HCT116 (cell line): ENCODE measurements around the gene FRAS1. TPM values are rescaled to one million over a fixed set of nuclear protein-coding genes. Genes with fewer than 3 reads are reported as not detected.

Experiments used
- ATAC-seq: fragments of 200-7000 bp; cut with Tn5 transposase; 2 replicates; pipeline ENCODE4 v1.9.1; 2020; ENCODE audit warnings: mild to moderate bottlenecking, moderate library complexity
- BruUV-seq: library from RNA; stranded (reverse); fragments of 400-500 nt; replicated peaks from 2 replicates; lab custom pipeline; 2021; lab: Mats Ljungman, UMichigan
- CTCF ChIA-PET: fragments of 300-600 bp; sonication (Branson Sonifier 250); formaldehyde crosslinking; loops from one replicate; lab custom pipeline; 2021; ENCODE audit warnings: antibody characterized with exemption; lab: Charles Lee
- POLR2A ChIA-PET: fragments of 300-600, 350-600 bp; sonication (Branson Sonifier 250); formaldehyde crosslinking; loops from one replicate; lab custom pipeline; 2021; ENCODE audit warnings: antibody characterized with exemption; lab: Charles Lee
- RAD21 ChIA-PET, 2 experiments: fragments of 300-600 bp; sonication (Branson Sonifier 250); formaldehyde crosslinking; loops; one replicate each; lab custom pipeline; 2023; ENCODE audit warnings: low total read pairs in 2 of 2; ENCODE audit not compliant: uncharacterized antibody in 2 of 2, unreplicated experiment in 2 of 2, low non-redundant PET in 1 of 2; lab: Charles Lee
- DNase-seq: peaks from one replicate; pipeline ENCODE4 v3.0.0-alpha.2; 2010; ENCODE audit warnings: low read depth, low spot score
- H2AFZ ChIP-seq: fragments of 200-600 bp; shearing (Covaris generic), sonication (generic); 2 replicates; pipeline ENCODE4 v1.6.1; 2017; ENCODE audit warnings: low read depth, mixed run types, mixed read lengths, antibody characterized with exemption, low read length; ENCODE audit not compliant: poor library complexity, severe bottlenecking
- H3K27ac ChIP-seq: 2 replicates; pipeline ENCODE4 v1.5.1; 2012; ENCODE audit warnings: low read depth, low read length
- H3K27me3 ChIP-seq: fragments of 200-600 bp; sonication (generic); 2 replicates; pipeline ENCODE4 v1.6.1; 2016; ENCODE audit warnings: mixed run types, low read length, mixed read lengths; ENCODE audit not compliant: insufficient read depth
- H3K36me3 ChIP-seq, 2 experiments: fragments of 200-500 bp in 1 of 2; fragments of 200-600 bp in 1 of 2; sonication (Bioruptor generic) in 1 of 2; sonication (generic) in 1 of 2; 2 replicates each; pipeline versions ENCODE4 v1.5.1 to v1.6.1; 2014 to 2016; ENCODE audit warnings: low read length in 2 of 2, inconsistent platforms in 1 of 2, mixed read lengths in 1 of 2, mixed run types in 1 of 2; ENCODE audit not compliant: insufficient read depth in 2 of 2, control insufficient read depth in 1 of 2
- H3K4me1 ChIP-seq, 2 experiments: fragments of 200-600 bp in 1 of 2; sonication (generic) in 1 of 2; 2 replicates each; pipeline versions ENCODE4 v1.5.1 to v1.6.1; 2012 to 2017; ENCODE audit warnings: low read length in 2 of 2, inconsistent platforms in 1 of 2, mild to moderate bottlenecking in 1 of 2, mixed read lengths in 1 of 2, mixed run types in 1 of 2, moderate library complexity in 1 of 2; ENCODE audit not compliant: insufficient read depth in 2 of 2, control insufficient read depth in 1 of 2
- H3K4me2 ChIP-seq: fragments of 200-600 bp; sonication (generic); 2 replicates; pipeline ENCODE4 v1.6.1; 2017; ENCODE audit warnings: mixed run types, low read length, mixed read lengths
- H3K4me3 ChIP-seq, 2 experiments: fragments of 200-600 bp in 1 of 2; sonication (generic) in 1 of 2; replicated peaks in 1 of 2; 2 replicates each; pipeline ENCODE4 v1.5.1; 2011 to 2016; ENCODE audit warnings: low read length in 2 of 2, control low read depth in 1 of 2, low read depth in 1 of 2, mild to moderate bottlenecking in 1 of 2, mixed read lengths in 1 of 2, mixed run types in 1 of 2
- H3K79me2 ChIP-seq: fragments of 200-600 bp; sonication (generic); 2 replicates; pipeline ENCODE4 v1.6.1; 2017; ENCODE audit warnings: mild to moderate bottlenecking, mixed run types, low read length, moderate library complexity, mixed read lengths; ENCODE audit not compliant: insufficient read depth
- H3K9ac ChIP-seq: fragments of 200-600 bp; sonication (generic); 2 replicates; pipeline ENCODE4 v1.6.1; 2016; ENCODE audit warnings: low read length, mixed read lengths
- H3K9me2 ChIP-seq: fragments of 200-600 bp; sonication (generic), shearing (Covaris generic); 2 replicates; pipeline ENCODE4 v1.6.1; 2017; ENCODE audit warnings: mixed run types, mild to moderate bottlenecking, moderate library complexity; ENCODE audit not compliant: insufficient read depth
- H3K9me3 ChIP-seq, 2 experiments: fragments of 200-500 bp in 1 of 2; fragments of 200-600 bp in 1 of 2; sonication (Bioruptor generic) in 1 of 2; sonication (generic) in 1 of 2; 2 replicates each; pipeline ENCODE4 v1.6.1; 2014 to 2017; ENCODE audit warnings: low read length in 2 of 2, mixed read lengths in 2 of 2, inconsistent platforms in 1 of 2, low read depth in 1 of 2, mild to moderate bottlenecking in 1 of 2, mixed run types in 1 of 2, moderate library complexity in 1 of 2; ENCODE audit not compliant: control insufficient read depth in 1 of 2, insufficient read depth in 1 of 2
- H4K20me1 ChIP-seq: fragments of 200-600 bp; sonication (generic), shearing (Covaris generic); 2 replicates; pipeline ENCODE4 v1.6.1; 2017; ENCODE audit warnings: mixed run types, mild to moderate bottlenecking, moderate library complexity; ENCODE audit not compliant: insufficient read depth
- CBX3 ChIP-seq: IDR thresholded peaks from 2 replicates; pipeline ENCODE4 v1.6.1; 2012; ENCODE audit warnings: low read depth
- CEBPB ChIP-seq: IDR thresholded peaks from 2 replicates; pipeline ENCODE4 v1.6.1; 2012; ENCODE audit warnings: low read depth
- CTCF ChIP-seq, 3 experiments: fragments of 200-600 bp in 1 of 3; sonication (generic) in 1 of 3; IDR thresholded peaks in 2 of 3; conservative IDR thresholded peaks in 1 of 3; 2 replicates each; pipeline ENCODE4 v1.5.1; 2012 to 2017; ENCODE audit warnings: low read depth in 2 of 3, low read length in 2 of 3, antibody characterized with exemption in 1 of 3, borderline replicate concordance in 1 of 3, control low read depth in 1 of 3, mild to moderate bottlenecking in 1 of 3, mixed read lengths in 1 of 3, mixed run types in 1 of 3, moderate library complexity in 1 of 3; ENCODE audit not compliant: insufficient read depth in 1 of 3
- ELF1 ChIP-seq: IDR thresholded peaks from 2 replicates; pipeline ENCODE4 v1.6.1; 2012; ENCODE audit warnings: low read depth, borderline replicate concordance
- FOSL1 ChIP-seq: IDR thresholded peaks from 2 replicates; pipeline ENCODE4 v1.6.1; 2012; ENCODE audit warnings: low read depth
- MAX ChIP-seq: IDR thresholded peaks from 2 replicates; pipeline ENCODE4 v1.6.1; 2012
- POLR2AphosphoS5 ChIP-seq: IDR thresholded peaks from 2 replicates; pipeline ENCODE4 v1.6.1; 2011; ENCODE audit warnings: mild to moderate bottlenecking, low read depth, low read length, moderate library complexity
- SIN3A ChIP-seq: IDR thresholded peaks from 2 replicates; pipeline ENCODE4 v1.6.1; 2012; ENCODE audit warnings: low read depth
- SRF ChIP-seq: IDR thresholded peaks from 2 replicates; pipeline ENCODE4 v1.6.1; 2012; ENCODE audit warnings: low read depth
- YY1 ChIP-seq: IDR thresholded peaks from 2 replicates; pipeline ENCODE4 v1.6.1; 2011; ENCODE audit warnings: low read length, low read depth, moderate library complexity, mild to moderate bottlenecking; ENCODE audit not compliant: insufficient replicate concordance; ENCODE audit errors: extremely low read depth
- ZFX ChIP-seq: fragments of 450-650 bp; IDR thresholded peaks from 2 replicates; pipeline ENCODE4 v1.6.1; 2017
- intact Hi-C: fragments of 100-400 bp; cut with micrococcal nuclease; formaldehyde crosslinking; loops from 2 replicates; pipeline ENCODE4 v1.10.0; 2022
- total RNA-seq: library from RNA; stranded (reverse); gene quantifications from one replicate; pipeline ENCODE4 v1.2.1, GENCODE V29; 2021; ENCODE audit not compliant: unreplicated experiment
- TF ChIP-seq, protein P1 (sequence below): IDR thresholded peaks from 2 replicates; pipeline ENCODE4 v1.6.1; 2012

Gene FRAS1
- total RNA-seq, 1 experiment from 2014 or later: 33.5 TPM

- H3K79me2 ChIP-seq: no peaks in the 10 kb centered on the region
- no peak overlapping the region for H2AFZ ChIP-seq
- ChIA-PET POLR2A (no interaction called here), CTCF (no interaction called here)
- H3K4me3 ChIP-seq: no peak overlapping the region
- ATAC-seq: peak; percentile 70
- no peaks in the 10 kb centered on the region for H3K27me3 ChIP-seq
- H3K27ac ChIP-seq: no peak overlapping the region
- TF ChIP-seq CTCF (IDR thresholded peaks at IDR 0.05 in 2 of 3, conservative IDR thresholded peaks at IDR 0.05 in 1 of 3; ENCODE audit: borderline replicate concordance in 1 of 3, insufficient read depth in 1 of 3, low read depth in 2 of 3, low read length in 2 of 3) (peak in 1 of 3 experiments; percentile 20; a peak in 1 of 6 replicates), CEBPB (no peak)
- TF ChIP-seq, all 23 proteins: peak for 1
- 0 out of 4 replicates have a peak, but pooled peaks cover 0 to 13% of the 10 kb centered on the region in 2 experiments for H3K36me3 ChIP-seq
- BruUV-seq: no TSS peak
- H4K20me1 ChIP-seq: no peaks in the 10 kb centered on the region
- no peaks in the 10 kb centered on the region for H3K9me3 ChIP-seq
- RAD21 ChIA-PET: no interaction called here
- H3K9ac ChIP-seq: no peak overlapping the region
- no peaks in the 10 kb centered on the region for H3K4me1 ChIP-seq
- intact Hi-C loops: no loop called here
- no peaks in the 10 kb centered on the region for H3K9me2 ChIP-seq
- DNase-seq: no peak
- H3K4me2 ChIP-seq: no peak overlapping the region
Observed at GRCh38 chr4:78311306-78311705, 254.2 kb downstream of the FRAS1 start.

- Histone ChIP-seq H3K9me3 (no peaks in the 10 kb centered on the region), H3K4me3 (no peak overlapping the region), H3K27ac (no peak overlapping the region), H2AFZ (no peak overlapping the region), H3K4me1 (no peaks in the 10 kb centered on the region), H4K20me1 (no peaks in the 10 kb centered on the region), H3K27me3 (no peaks in the 10 kb centered on the region), H3K9ac (no peak overlapping the region), H3K79me2 (no peaks in the 10 kb centered on the region), H3K9me2 (no peaks in the 10 kb centered on the region), H3K36me3 (0 out of 4 replicates have a peak, but pooled peaks cover 0 to 13% of the 10 kb centered on the region in 2 experiments), H3K4me2 (no peak overlapping the region)
- RAD21 ChIA-PET: no interaction called here
- POLR2A ChIA-PET: no interaction called here
- CTCF ChIA-PET: no interaction called here
- no TSS peak for BruUV-seq
- DNase-seq: no peak
- no peak for ATAC-seq
- intact Hi-C loops: no loop called here
- TF ChIP-seq ZFX: no peak
- no peak for TF ChIP-seq POLR2AphosphoS5
- no peak for TF ChIP-seq MAX
- TF ChIP-seq FOSL1: no peak
- no peak for TF ChIP-seq CTCF (IDR thresholded peaks at IDR 0.05 in 2 of 3, conservative IDR thresholded peaks at IDR 0.05 in 1 of 3; ENCODE audit: borderline replicate concordance in 1 of 3, insufficient read depth in 1 of 3, low read depth in 2 of 3, low read length in 2 of 3)
- no peak for TF ChIP-seq CBX3
- no peak for TF ChIP-seq CEBPB
- no peak for TF ChIP-seq SRF
- no peak for TF ChIP-seq YY1
- no peak for TF ChIP-seq SIN3A
- TF ChIP-seq, protein P1, sequence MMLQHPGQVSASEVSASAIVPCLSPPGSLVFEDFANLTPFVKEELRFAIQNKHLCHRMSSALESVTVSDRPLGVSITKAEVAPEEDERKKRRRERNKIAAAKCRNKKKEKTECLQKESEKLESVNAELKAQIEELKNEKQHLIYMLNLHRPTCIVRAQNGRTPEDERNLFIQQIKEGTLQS: no peak
- TF ChIP-seq ELF1: no peak
Observed at GRCh38 chr4:78312989-78313753, 256.0 kb downstream of the FRAS1 start.
